Smooth muscle cell (in vitro differentiated cells): Measurements from ENCODE around the gene HBM. TPM values are rescaled to one million over a fixed set of nuclear protein-coding genes. Genes with fewer than 3 reads are reported as not detected.

Experiments
- DNase-seq: peaks from one replicate; lab custom pipeline; 2025; ENCODE audit not compliant: unreplicated experiment; lab: John Stamatoyannopoulos, UW
- H2AFZ ChIP-seq: fragments of 200-600 bp; sonication (generic); 2 replicates; pipeline ENCODE4 v1.6.0; 2016; ENCODE audit warnings: antibody characterized with exemption, low read depth, mild to moderate bottlenecking
- H3F3A ChIP-seq: fragments of 200-600 bp; sonication (generic); 2 replicates; pipeline ENCODE4 v1.6.0; 2017; ENCODE audit warnings: antibody characterized with exemption, low read depth
- H3K27ac ChIP-seq: fragments of 200-600 bp; sonication (generic); 2 replicates; pipeline ENCODE4 v1.5.1; 2016; ENCODE audit warnings: low read depth, mild to moderate bottlenecking
- H3K27me3 ChIP-seq: fragments of 200-600 bp; sonication (generic); 2 replicates; pipeline ENCODE4 v1.6.1; 2016; ENCODE audit warnings: low read depth, mild to moderate bottlenecking
- H3K36me3 ChIP-seq: fragments of 200-600 bp; sonication (generic); 2 replicates; pipeline ENCODE4 v1.5.1; 2016; ENCODE audit warnings: low read depth
- H3K4me1 ChIP-seq: fragments of 200-600 bp; sonication (generic); 2 replicates; pipeline ENCODE4 v1.5.1; 2016; ENCODE audit warnings: low read depth
- H3K4me2 ChIP-seq: fragments of 200-600 bp; sonication (generic); 2 replicates; pipeline ENCODE4 v1.6.0; 2016; ENCODE audit warnings: mild to moderate bottlenecking
- H3K4me3 ChIP-seq: fragments of 200-600 bp; sonication (generic); 2 replicates; pipeline ENCODE4 v1.5.1; 2016; ENCODE audit warnings: mild to moderate bottlenecking
- H3K79me2 ChIP-seq: fragments of 200-600 bp; sonication (generic); 2 replicates; pipeline ENCODE4 v1.6.0; 2016; ENCODE audit warnings: low read depth, mild to moderate bottlenecking
- H3K9ac ChIP-seq: fragments of 200-600 bp; sonication (generic); 2 replicates; pipeline ENCODE4 v1.6.0; 2016; ENCODE audit warnings: low read depth
- H3K9me3 ChIP-seq: fragments of 200-600 bp; sonication (generic); replicated peaks from 2 replicates; pipeline ENCODE4 v1.5.1; 2016; ENCODE audit warnings: low read depth
- H4K20me1 ChIP-seq: fragments of 200-600 bp; sonication (generic); 2 replicates; pipeline ENCODE4 v1.6.0; 2016; ENCODE audit warnings: low read depth
- WGBS: methylation state at CpG from one replicate; pipeline ENCODE4 v1.1.7; 2016; ENCODE audit warnings: low lambda C conversion rate; 5-methylcytosine and 5-hydroxymethylcytosine counted together
- polyA plus RNA-seq: library from polyadenylated mRNA; unstranded; fragments of >200 nt; fragmentation: Nextera tagmentation; extraction: Ambion mirVana; gene quantifications from 2 replicates; pipeline ENCODE4 v1.2.1, GENCODE V29; 2016
- total RNA-seq: library from RNA; depleted of rRNA; stranded (reverse); fragments of >200 nt; gene quantifications from 2 replicates; pipeline ENCODE4 v1.2.3, GENCODE V29; 2014
- TF ChIP-seq, protein P1 (sequence below): fragments of 200-600 bp; sonication (generic); IDR thresholded peaks from 2 replicates; pipeline ENCODE4 v1.5.1; 2017; ENCODE audit warnings: borderline replicate concordance, mild to moderate bottlenecking, antibody characterized with exemption; ENCODE audit not compliant: insufficient read depth, poor library complexity, severe bottlenecking

Gene HBM
- total and polyA plus RNA-seq, 2 experiments from 2014 or later: not detected

DNA sequence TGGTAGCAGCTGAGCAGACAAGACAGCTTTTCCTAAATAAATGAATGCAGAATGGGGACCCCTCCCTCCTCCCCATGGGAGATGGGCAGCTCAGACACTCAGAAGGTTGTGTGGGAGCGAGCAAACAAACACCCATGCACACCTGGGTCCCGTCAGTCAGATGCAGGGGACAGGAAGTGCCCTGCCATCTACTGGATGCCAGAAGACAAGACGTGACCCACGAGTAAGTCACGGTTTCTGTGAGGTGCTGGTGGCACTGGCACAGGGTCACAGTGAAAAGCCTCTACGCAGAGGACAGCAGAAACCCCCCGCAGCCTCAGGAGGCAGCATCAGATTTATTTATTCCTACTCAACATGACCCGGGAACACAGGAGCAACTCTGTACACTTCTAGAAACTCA is 22.9 kb downstream of the HBM start:
- no peak overlapping the region for H3K4me2 ChIP-seq
- H3K27me3 ChIP-seq: no peaks in the 10 kb centered on the region
- H3K4me1 ChIP-seq: no peaks in the 10 kb centered on the region
- H3K27ac ChIP-seq: no peak overlapping the region
- no peak overlapping the region for H3K9ac ChIP-seq
- no peaks in the 10 kb centered on the region for H3F3A ChIP-seq
- no peaks in the 10 kb centered on the region for H3K79me2 ChIP-seq
- no peak overlapping the region for H2AFZ ChIP-seq
- no peaks in the 10 kb centered on the region for H3K9me3 ChIP-seq
- TF ChIP-seq, protein P1, sequence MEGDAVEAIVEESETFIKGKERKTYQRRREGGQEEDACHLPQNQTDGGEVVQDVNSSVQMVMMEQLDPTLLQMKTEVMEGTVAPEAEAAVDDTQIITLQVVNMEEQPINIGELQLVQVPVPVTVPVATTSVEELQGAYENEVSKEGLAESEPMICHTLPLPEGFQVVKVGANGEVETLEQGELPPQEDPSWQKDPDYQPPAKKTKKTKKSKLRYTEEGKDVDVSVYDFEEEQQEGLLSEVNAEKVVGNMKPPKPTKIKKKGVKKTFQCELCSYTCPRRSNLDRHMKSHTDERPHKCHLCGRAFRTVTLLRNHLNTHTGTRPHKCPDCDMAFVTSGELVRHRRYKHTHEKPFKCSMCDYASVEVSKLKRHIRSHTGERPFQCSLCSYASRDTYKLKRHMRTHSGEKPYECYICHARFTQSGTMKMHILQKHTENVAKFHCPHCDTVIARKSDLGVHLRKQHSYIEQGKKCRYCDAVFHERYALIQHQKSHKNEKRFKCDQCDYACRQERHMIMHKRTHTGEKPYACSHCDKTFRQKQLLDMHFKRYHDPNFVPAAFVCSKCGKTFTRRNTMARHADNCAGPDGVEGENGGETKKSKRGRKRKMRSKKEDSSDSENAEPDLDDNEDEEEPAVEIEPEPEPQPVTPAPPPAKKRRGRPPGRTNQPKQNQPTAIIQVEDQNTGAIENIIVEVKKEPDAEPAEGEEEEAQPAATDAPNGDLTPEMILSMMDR: no peak
- no peak for DNase-seq
- WGBS: 94% methylated on average over 8 of the region's 8 CpGs
- H4K20me1 ChIP-seq: peaks cover 73% of the 10 kb centered on the region
- no peak overlapping the region for H3K4me3 ChIP-seq
- peaks cover 11% of the 10 kb centered on the region for H3K36me3 ChIP-seq

DNA sequence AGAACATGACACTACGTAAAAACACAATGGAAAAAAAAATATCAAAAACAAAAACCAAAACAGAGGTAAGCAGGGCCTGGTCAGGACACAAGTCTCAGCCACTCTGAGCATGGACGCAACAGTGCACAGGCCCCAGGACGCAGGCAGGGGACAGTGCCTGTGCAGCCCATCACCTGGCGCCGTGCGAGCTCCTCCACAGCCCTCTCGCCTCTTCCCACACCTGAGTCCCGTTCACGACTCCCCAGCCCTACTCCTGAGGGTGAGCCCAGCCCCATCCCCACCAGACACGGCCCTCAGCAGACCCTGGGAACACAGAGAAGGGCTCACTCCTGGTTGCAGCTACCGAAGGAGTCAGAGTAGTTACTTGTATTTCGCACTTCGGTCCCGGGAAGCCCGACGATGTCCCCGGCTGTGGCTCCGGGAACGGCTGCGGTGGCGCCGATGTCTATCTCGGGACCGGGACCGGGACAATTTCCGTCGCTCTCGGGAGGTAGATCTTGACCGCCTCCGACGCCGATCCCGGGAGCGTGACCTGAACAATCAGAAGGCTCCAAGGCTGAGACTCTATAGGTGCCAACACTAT is 23.9 kb downstream of the HBM start:
- H2AFZ ChIP-seq: no peak overlapping the region
- DNase-seq: no peak
- H3K9me3 ChIP-seq: no peaks in the 10 kb centered on the region
- peaks cover 77% of the 10 kb centered on the region for H4K20me1 ChIP-seq
- no peaks in the 10 kb centered on the region for H3K27me3 ChIP-seq
- H3K27ac ChIP-seq: no peak overlapping the region
- H3K4me3 ChIP-seq: no peak overlapping the region
- H3K79me2 ChIP-seq: no peaks in the 10 kb centered on the region
- no peaks in the 10 kb centered on the region for H3K4me1 ChIP-seq
- WGBS: 98% methylated on average over 33 of the region's 34 CpGs
- no peaks in the 10 kb centered on the region for H3F3A ChIP-seq
- H3K9ac ChIP-seq: no peak overlapping the region
- TF ChIP-seq, protein P1: no peak
- H3K4me2 ChIP-seq: no peak overlapping the region
- H3K36me3 ChIP-seq: peaks cover 11% of the 10 kb centered on the region

DNA sequence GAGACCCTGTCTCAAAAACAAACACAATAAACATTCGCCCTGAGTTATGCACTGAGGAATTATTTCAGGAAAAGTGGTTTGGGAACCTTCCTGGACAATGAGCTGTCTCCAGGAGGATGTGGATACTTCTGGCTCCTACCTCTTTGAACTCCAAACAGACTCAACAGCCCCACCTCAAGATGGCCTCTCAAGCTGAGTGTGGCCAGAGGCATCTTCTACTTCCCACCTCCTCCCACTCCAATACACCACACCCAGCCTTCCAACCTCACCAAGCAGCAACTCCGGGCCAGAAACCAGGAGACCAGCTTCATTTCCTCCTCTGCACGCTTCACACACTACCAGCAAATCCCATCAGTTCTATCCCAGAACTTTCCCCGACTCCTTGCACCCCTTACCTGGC is 26.1 kb downstream of the HBM start:
- Histone ChIP-seq H3K36me3 (peaks cover 11% of the 10 kb centered on the region), H3F3A (no peaks in the 10 kb centered on the region), H3K4me2 (no peak overlapping the region), H3K4me3 (no peak overlapping the region), H3K79me2 (no peaks in the 10 kb centered on the region), H3K9ac (no peak overlapping the region), H2AFZ (no peak overlapping the region), H3K9me3 (no peaks in the 10 kb centered on the region), H3K27ac (no peak overlapping the region), H3K4me1 (no peaks in the 10 kb centered on the region), H4K20me1 (peaks cover 90% of the 10 kb centered on the region), H3K27me3 (no peaks in the 10 kb centered on the region)
- 93% methylated on average over 4 of the region's 4 CpGs for WGBS
- DNase-seq: no peak
- TF ChIP-seq, protein P1: no peak

DNA sequence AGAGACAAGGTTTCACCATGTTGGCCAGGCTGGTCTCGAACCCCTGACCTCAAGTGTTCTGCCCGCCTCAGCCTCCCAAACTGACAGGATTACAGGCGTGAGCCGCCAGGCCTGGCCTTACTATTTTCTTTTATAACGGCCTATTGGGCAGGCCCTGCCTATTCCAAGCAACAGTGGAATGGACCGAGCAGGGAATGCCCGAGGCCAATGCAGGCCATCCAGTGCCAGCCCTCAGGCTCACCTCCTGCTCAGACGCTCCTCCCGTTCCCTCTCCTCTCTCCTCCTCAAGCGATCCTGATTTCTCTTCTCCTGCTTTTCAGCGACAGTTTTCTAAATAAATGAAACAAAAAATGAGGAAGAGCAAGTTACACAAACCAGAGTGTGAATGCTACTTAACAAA is 26.9 kb downstream of the HBM start:
- no peak overlapping the region for H2AFZ ChIP-seq
- no peak overlapping the region for H3K27ac ChIP-seq

More for the DNA sequence above, 26.9 kb downstream of the HBM start:
- WGBS: 97% methylated on average over 11 of the region's 11 CpGs
- Histone ChIP-seq H3K27me3 (no peaks in the 10 kb centered on the region), H3K4me2 (no peak overlapping the region), H3K4me3 (no peak overlapping the region), H3K79me2 (no peaks in the 10 kb centered on the region), H3K36me3 (peaks cover 15% of the 10 kb centered on the region), H3F3A (no peaks in the 10 kb centered on the region), H3K4me1 (no peaks in the 10 kb centered on the region), H4K20me1 (peaks cover 91% of the 10 kb centered on the region), H3K9ac (no peak overlapping the region), H3K9me3 (no peaks in the 10 kb centered on the region)
- DNase-seq: no peak
- TF ChIP-seq, protein P1: no peak
